Measurements from ENCODE around the gene NUTF2. TPM values are rescaled to one million over a fixed set of nuclear protein-coding genes. Genes with fewer than 3 reads are reported as not detected.
A peak's percentile ranks its signal among the peaks of the same experiment; 100 is the strongest.

Gene NUTF2
- polyA plus RNA-seq, 1 experiment = 151 TPM

DNA sequence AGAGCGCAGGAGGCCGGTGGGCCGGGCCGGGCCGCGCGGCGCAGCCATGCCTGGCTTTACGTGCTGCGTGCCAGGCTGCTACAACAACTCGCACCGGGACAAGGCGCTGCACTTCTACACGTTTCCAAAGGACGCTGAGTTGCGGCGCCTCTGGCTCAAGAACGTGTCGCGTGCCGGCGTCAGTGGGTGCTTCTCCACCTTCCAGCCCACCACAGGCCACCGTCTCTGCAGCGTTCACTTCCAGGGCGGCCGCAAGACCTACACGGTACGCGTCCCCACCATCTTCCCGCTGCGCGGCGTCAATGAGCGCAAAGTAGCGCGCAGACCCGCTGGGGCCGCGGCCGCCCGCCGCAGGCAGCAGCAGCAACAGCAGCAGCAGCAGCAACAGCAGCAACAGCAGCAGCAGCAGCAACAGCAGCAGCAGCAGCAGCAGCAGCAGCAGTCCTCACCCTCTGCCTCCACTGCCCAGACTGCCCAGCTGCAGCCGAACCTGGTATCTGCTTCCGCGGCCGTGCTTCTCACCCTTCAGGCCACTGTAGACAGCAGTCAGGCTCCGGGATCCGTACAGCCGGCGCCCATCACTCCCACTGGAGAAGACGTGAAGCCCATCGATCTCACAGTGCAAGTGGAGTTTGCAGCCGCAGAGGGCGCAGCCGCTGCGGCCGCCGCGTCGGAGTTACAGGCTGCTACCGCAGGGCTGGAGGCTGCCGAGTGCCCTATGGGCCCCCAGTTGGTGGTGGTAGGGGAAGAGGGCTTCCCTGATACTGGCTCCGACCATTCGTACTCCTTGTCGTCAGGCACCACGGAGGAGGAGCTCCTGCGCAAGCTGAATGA lies 4.0 kb upstream of the NUTF2 start:
- peak overlapping the region; percentile 97 for H3K4me3 ChIP-seq (ENCODE audit: low read depth, low read length)
- CTCF ChIA-PET = interaction anchor here (1.0 to 1.1 kb wide), 2 partner anchors 26 to 153 kb away, joined by 3 read pairs; no protein-coding TSS in a partner anchor
- POLR2A ChIA-PET = interaction anchor here (0.6 kb wide), 1 partner anchor 384 kb away, joined by 8 read pairs; no protein-coding TSS in a partner anchor
- no peak for DNase-seq (ENCODE audit: low read depth, low spot score)
- H3K27ac ChIP-seq (ENCODE audit: low read depth, low read length) = peak overlapping the region; percentile 65
- H3K27me3 ChIP-seq (ENCODE audit: control insufficient read depth, insufficient read depth, low read length) = no peaks in the 10 kb centered on the region
- peaks cover 4% of the 10 kb centered on the region; the same call in 1 of the 2 replicates for H3K9me3 ChIP-seq (ENCODE audit: control insufficient read depth, insufficient read depth, low read length)
- TF ChIP-seq, protein P1, sequence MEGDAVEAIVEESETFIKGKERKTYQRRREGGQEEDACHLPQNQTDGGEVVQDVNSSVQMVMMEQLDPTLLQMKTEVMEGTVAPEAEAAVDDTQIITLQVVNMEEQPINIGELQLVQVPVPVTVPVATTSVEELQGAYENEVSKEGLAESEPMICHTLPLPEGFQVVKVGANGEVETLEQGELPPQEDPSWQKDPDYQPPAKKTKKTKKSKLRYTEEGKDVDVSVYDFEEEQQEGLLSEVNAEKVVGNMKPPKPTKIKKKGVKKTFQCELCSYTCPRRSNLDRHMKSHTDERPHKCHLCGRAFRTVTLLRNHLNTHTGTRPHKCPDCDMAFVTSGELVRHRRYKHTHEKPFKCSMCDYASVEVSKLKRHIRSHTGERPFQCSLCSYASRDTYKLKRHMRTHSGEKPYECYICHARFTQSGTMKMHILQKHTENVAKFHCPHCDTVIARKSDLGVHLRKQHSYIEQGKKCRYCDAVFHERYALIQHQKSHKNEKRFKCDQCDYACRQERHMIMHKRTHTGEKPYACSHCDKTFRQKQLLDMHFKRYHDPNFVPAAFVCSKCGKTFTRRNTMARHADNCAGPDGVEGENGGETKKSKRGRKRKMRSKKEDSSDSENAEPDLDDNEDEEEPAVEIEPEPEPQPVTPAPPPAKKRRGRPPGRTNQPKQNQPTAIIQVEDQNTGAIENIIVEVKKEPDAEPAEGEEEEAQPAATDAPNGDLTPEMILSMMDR (IDR thresholded peaks at IDR 0.05; ENCODE audit: low read depth, low read length) = peak; percentile 43

DNA sequence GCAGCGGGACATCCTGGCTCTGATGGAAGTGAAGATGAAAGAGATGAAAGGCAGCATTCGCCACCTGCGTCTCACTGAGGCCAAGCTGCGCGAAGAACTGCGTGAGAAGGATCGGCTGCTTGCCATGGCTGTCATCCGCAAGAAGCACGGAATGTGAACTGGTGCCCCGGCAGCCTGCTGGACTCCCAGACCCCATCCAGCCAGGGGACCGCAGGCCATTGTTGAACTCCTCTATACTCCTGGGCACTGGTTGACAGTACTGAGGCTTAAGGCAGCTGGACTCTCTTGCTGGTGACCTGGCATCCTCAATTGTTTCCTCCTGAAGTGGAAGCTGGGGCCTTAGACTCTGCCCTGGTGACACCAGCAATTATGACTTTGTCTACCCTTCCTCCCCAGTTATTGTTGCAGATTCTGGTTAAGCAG lies 3.4 kb upstream of the NUTF2 start:
- H3K9me3 ChIP-seq (ENCODE audit: control insufficient read depth, insufficient read depth, low read length) = peaks cover 4% of the 10 kb centered on the region; the same call in 1 of the 2 replicates
- peak overlapping the region; percentile 65 for H3K27ac ChIP-seq (ENCODE audit: low read depth, low read length)
- H3K27me3 ChIP-seq (ENCODE audit: control insufficient read depth, insufficient read depth, low read length) = no peaks in the 10 kb centered on the region
- POLR2A ChIA-PET = interaction anchor here (0.6 kb wide), 2 partner anchors 27 to 383 kb away, joined by 3 to 8 read pairs; no protein-coding TSS in a partner anchor
- peak overlapping the region; percentile 97 for H3K4me3 ChIP-seq (ENCODE audit: low read depth, low read length)
- no peak for DNase-seq (ENCODE audit: low read depth, low spot score)
- TF ChIP-seq, protein P1 (IDR thresholded peaks at IDR 0.05; ENCODE audit: low read depth, low read length) = no peak
- CTCF ChIA-PET = interaction anchor here (1.0 to 1.1 kb wide), 2 partner anchors 27 to 154 kb away, joined by 3 read pairs; no protein-coding TSS in a partner anchor

DNA sequence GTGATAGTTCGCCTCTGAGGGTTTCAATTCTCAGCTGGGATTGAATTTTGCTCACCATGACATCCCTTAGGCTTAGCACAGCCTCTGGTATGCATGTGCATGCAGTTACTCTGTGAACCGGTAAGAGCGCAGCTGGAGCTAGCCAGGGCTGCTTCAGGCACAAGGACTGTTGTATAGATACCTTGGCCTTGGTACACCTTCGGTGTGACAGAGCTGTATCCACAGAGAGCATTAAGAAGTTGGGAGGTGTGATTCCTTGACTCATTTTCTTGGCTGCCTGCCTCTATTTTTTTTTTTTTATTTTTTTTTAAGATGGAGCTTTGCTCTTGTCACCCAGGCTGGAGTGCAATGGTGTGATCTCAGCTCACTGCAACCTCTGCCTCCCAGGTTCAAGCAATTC lies 2.2 kb upstream of the NUTF2 start:
- Histone ChIP-seq H3K4me3 (ENCODE audit: low read depth, low read length) (peak overlapping the region; percentile 29), H3K27me3 (ENCODE audit: control insufficient read depth, insufficient read depth, low read length) (no peaks in the 10 kb centered on the region), H3K27ac (ENCODE audit: low read depth, low read length) (peak overlapping the region; percentile 34), H3K9me3 (ENCODE audit: control insufficient read depth, insufficient read depth, low read length) (peaks cover 4% of the 10 kb centered on the region; the same call in 1 of the 2 replicates)
- DNase-seq (ENCODE audit: low read depth, low spot score) = no peak
- TF ChIP-seq, protein P1 (IDR thresholded peaks at IDR 0.05; ENCODE audit: low read depth, low read length) = no peak
- CTCF ChIA-PET = interaction anchor here (1.0 to 1.6 kb wide), 4 partner anchors 28 to 323 kb away, joined by 3 to 10 read pairs (median 6); no protein-coding TSS in a partner anchor
- POLR2A ChIA-PET = interaction anchor here (0.6 to 1.1 kb wide), 5 partner anchors 12 to 76 kb away, joined by 3 to 4 read pairs (median 3); no protein-coding TSS in a partner anchor

DNA sequence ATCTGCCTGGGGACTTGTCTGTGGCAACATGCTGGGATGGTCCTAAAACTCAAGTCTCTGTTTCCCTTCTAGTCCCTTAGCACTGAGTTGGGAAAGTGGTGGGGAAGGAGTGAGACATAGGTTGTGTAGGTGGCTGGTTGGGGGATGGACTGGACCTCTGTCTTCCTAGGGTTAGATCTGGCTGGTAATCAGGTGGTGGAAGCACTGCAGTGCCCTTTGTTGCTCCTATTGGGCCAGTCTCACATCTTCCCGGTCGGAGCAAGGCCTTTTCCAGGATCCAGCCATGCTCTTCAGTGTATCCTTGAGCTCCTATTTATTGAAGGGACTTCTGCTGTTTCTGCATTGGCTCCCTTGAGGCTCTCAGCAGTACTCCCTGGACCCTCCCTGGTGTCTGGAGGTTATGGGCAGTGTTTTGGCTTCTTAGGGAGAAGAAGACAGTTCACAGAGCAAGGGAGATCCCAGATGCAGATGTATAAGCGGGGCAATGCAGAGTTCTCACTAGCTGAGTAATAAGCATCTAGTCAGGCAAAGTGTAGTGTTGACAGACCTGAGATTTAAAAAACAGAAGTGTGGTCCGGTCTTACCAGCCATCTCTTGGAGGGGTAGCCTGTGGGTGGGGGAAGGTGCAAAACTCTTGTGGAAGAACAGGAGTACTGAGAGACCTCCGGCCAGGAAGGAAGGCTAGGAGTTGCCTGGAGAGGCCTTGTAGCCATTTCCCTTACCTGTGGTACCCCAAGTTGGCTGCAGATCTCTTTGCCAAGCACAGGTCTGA lies 1.3 kb upstream of the NUTF2 start:
- DNase-seq (ENCODE audit: low read depth, low spot score) = no peak
- H3K27me3 ChIP-seq (ENCODE audit: control insufficient read depth, insufficient read depth, low read length) = no peaks in the 10 kb centered on the region
- TF ChIP-seq, protein P1 (IDR thresholded peaks at IDR 0.05; ENCODE audit: low read depth, low read length) = no peak
- no peak overlapping the region for H3K27ac ChIP-seq (ENCODE audit: low read depth, low read length)
- ChIA-PET CTCF (interaction anchor here (0.6 to 1.6 kb wide), 6 partner anchors 20 to 324 kb away, joined by 3 to 10 read pairs (median 5); no protein-coding TSS in a partner anchor), POLR2A (interaction anchor here (0.6 to 1.2 kb wide), 5 partner anchors 12 to 353 kb away, joined by 3 to 5 read pairs (median 4); partner anchors contain the start of genes RANBP10 and TSNAXIP1)
- peak overlapping the region; percentile 86 for H3K4me3 ChIP-seq (ENCODE audit: low read depth, low read length)
- peaks cover 4% of the 10 kb centered on the region; the same call in 1 of the 2 replicates for H3K9me3 ChIP-seq (ENCODE audit: control insufficient read depth, insufficient read depth, low read length)
